GM18870 (cell line): Measurements from ENCODE around the gene GGT5.
"Not testable (repeated sequence)": the region's sequence is repeated elsewhere in the genome, so short reads cannot be mapped to it uniquely, and the experiment has no call there.

Source experiments
- ATAC-seq: cut with Tn5 transposase; IDR thresholded peaks from one replicate; pipeline ENCODE4 v1.9.1; 2021; ENCODE audit warnings: moderate library complexity; ENCODE audit not compliant: unreplicated experiment

Gene GGT5

DNA sequence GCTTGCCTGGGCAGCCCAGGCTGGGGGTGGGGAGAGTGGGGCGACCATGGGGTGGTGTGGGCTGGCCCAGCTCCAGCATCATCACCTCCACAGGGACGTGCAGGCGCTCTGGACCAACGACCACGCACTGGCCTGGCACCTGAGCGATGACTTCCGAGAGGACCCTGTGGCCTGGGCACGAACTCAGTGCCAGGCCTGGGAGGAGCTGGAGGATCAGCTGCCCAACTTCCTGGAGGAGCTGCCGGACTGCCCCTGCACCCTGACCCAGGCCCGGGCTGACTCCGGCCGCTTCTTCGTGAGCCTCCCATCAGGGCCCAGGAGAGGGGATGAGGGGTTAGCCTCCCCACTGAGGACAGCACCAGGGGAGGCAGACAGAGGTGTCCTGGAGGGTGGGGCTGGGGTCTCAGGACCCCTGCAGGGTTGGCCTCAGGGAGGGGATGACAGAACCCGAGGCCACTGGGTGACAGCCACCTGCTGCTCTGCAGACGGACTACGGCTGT lies 59.8 kb downstream of the GGT5 start:
- no peak for ATAC-seq

DNA sequence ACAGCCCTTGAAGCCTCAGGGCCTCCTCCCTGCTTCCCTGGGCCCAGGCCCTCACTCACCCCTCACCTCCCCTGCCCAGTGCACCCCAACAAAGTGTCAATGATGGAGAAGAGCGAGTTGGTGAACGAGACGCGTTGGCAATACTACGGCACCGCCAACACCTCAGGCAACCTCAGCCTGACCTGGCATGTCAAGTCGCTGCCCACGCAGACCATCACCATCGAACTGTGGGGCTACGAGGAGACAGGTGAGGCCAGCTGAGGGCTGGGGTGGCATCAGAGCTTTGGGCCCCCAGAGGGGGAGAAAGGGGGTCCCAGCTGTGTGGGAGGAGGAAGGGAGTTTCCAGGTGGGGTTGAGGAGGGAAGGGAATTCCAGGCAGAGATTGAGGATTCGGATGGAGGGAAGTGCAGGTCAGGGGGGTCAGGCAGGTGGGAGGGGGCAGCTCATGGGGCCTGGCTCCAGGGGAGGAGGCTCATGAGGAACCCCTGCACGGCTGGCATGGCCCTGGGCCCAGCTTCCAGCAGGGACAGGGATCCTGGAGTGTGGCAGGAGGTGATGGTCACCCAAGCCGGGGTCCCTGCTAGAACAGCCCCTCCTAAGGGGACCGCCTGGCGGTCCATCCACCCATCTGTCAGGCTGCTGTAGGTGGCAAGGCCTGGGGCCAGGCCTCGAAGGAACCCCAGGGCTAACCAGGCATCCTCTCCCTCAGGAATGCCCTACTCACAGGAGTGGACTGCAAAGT lies 60.7 kb downstream of the GGT5 start:
- ATAC-seq = no peak

DNA sequence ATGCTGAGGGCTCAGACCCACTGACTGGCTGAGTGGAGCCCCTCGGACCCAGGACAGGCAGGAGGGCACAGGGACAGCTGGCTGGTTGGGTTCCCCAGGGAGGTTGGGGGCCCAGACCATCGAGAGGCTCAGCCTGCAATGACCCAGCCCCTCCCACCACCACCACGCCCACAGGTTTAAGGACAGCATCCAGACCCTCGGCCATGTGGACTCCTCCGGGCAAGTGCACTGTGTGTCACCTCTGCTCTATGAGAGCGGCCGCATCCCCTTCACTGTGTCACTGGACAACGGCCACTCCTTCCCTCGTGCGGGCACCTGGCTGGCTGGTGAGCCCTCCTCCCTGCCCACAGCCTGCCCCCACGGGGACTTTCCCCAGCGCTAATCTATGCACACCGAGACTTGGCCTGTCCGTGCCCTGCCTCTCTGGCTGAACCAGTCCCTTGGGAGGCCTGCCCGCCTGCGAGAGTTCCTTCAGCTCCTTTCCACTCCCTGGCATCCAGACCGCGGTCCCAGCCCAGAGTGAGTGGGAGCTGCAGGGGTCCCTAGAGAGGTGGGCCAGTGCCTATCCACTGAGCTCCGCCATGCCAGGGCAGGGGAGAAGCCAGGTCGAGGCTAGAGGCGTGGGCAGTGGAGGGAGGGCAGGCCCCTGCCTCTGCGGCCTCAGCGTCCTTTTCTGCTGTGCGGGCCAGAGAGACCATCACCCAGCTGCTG lies 61.4 kb downstream of the GGT5 start:
- no peak for ATAC-seq

DNA sequence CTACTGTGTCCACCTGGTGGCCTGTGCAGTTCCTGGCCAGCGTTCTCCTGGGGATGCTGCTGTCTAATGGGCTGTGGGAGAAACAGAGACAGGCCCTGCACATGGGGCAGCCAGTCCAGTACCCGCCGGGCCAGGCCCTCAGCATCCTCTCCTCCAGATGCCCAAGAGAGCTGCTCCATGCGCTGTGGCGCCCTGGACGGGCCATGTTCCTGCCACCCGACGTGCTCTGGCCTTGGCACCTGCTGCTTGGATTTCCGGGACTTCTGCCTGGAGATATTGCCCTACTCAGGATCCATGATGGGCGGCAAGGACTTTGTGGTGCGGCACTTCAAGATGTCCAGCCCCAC lies 62.0 kb downstream of the GGT5 start:
- not testable (repeated sequence) for ATAC-seq

DNA sequence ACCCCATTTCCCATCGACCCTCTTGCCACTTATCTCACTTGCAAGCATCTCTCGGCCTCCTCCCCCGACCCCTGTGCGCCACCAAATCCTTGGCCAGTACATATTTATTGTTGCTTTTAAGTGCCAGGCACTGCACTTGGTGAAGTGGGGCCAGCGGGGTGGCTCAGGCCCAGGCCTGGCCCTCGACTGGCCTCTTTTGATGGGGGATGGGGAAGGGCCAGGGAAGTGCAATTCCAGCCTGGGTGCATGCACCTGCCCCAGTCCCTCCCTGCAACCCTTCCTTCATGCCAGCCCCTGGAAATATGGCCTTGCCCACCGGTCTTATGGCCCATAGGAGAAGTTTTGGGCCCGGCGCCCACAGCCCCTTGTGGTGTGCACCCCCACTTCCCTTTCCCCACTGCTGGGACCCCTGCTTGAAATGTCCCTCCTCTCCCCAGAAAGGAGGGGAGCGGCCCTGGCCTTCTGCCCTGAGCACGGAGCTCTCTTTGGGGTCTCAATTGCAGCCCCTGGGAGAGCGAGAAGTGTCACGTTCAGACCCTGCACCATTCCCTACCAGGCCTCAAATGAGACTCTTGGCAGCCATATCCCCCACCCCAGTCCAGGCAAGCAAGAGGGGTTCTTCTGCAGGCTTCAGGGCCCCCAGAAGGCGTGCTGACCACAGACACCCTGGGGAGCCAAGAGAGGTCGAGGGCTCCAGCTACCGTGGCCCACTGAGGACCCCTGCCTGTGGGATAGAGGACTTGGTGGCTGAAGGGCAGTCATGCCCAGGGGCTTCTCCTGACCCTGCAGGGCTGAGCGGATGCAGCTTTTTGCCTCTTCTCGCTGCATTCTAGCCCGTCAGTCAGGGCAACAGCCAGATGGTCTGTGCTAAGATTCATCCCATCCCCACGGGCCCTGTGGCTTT lies 62.6 kb downstream of the GGT5 start:
- ATAC-seq = no peak

DNA sequence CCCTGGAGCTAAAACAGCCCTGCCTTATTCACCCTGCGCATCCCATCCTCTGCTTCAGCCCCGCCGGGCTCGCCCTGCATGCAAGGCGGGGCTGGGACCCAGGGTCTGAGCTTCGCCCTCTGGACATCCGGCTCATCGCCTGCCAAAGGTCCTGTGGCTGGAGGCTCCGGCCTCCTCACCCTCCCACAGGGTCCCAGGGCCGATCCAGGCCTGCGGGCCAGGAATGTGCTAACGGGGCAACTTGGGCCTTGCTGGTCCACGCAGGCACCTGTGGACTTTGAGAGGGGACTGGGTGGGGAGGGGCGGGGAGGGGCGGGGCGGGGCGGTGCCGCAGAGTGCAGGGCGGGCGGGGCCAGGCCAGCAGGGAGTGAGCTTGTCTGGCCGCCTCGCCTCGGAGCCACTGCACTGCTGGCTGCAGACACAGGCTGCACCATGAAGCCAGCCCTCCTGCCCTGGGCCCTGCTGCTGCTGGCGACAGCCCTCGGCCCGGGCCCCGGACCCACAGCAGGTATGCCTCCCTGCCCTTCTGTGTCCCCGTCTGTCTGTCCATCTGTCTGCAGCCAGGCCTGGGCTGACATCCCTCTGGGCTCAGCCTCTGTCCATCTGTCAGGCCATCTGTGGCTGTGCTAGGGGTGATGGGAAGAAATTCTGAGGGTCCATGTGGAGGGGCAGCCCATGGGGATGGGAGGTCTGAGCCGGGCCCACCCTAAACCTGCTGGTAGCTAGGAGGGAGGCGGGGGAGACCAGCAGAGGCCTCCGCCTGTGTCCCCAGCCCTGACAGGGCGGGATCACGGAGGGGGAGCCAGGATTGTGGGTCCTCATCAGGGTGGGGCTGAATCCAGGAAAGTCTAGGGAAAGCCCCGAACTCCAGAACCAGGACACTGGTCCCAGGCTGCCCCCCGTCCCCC lies 63.5 kb downstream of the GGT5 start, which contains the start of gene SUSD2:
Gene SUSD2, plus strand, starts transcription at position 400 of the 908 bp plus-strand sequence. Its CDS starts 33 bp downstream, at position 433.
- ATAC-seq = no peak

DNA sequence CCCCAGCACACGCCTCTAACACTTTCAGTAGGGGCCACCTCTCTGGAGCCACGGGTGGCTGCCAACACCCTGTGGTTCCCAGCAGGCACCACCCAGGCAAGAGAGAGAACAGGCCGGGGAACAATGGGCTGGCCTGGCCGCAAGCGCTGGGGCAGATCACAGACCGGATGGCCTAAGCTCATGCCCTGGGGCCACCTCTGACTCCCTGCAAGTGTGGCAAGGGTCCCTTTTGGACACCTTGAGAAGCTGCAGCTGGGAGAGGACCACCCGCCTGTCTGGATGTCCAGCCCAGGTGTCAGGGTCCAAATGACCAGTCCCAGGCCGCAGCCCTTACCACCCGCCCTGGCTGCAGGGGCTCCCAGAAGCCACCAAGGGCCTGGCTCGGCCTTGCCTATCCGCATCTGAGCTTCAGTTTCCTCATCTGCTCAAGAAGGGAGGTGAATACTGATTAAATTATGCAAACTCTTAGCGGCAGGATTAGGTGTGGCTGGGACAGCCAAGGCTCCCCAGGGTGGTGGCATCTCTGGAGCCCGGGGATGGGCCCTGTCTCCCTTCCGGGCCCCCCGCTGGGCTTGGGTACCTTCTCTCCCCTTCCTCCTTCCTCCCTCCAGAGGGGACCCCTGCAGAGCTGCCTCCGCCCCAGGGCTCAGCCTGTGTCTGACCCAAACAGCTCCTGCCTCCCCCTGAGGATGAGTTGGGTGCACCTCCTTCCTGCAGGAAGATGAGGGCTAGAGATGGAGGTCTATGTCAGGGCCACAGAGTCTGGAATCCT lies 64.4 kb downstream of the GGT5 start:
- ATAC-seq = no peak

DNA sequence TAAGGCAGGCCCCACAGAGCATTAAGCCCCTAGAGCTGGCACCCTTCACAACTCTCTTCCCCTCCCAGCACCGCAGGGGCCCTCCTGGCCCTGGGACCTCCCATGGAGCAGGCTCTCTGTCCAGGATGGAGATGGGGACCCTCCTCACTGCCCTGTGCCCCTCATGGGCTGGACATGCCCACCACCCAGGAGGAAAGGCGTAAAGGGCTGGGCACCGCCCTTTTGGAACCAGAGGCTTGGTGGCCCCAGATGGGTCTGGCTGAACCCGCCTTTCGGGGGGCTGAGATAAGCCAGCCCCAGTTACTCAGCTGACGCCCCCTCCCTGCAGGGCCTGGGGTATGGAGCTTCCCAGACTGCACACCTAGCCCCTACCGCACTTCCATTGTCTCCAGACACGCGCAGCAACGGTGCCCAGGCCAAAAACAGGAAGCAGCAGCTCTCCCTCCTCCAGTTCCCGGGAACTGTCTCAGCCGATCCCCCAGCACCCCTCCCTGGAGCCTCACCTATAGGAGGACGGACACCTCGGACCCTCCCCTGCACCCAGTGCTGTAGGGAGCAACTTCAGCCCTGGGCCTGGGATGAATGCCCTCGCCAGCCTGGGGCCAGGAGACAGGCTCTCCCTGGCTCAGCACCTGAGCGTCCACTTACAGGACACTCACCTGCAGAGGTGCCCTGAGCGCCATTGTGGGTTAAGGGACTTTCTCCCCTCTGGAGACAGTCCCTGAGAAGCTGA lies 65.2 kb downstream of the GGT5 start:
- ATAC-seq = no peak

DNA sequence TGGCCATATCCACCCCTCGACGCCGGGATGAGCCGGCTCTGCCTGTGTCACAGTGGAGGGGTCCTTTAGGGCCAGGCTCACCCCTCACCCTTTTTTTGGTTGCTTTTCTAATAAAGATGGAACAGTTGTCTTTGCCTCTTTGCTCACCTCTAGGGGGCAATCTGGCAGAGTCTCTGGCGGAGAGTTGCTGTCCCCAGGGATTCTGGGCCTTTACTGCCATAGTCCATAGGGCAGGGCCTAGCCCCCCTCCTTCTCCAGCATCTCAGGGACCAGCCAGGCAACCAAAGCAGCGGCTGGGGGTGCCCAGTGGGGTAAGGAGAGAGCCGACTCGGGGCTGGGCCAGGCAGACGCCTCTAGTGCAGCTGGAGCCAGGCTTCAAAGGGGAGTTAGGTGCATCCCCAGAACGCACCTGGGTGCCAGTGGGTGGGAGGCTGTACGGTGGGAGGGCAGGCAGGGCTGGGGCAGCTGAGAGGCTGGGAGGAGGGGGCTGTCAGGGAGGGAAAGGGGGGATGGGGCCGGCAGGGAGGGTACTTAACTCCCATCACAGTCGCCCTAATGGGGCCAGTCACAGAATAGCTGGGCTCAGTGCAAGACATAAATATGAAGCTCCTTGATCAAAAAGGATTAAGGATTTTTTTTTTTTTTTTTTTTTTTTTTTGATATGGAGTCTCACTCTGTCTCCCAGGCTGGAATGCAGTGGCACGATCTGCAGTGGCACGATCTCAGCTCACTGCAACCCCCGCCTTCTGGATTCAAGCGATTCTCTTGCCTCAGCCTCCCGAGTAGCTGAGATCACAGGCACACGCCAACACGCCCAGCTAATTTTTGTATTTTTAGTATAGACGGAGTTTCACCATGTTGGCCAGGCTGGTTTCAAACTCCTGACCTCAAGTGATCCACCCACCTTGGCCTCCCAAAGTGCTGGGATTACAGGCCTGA lies 66.1 kb downstream of the GGT5 start:
- ATAC-seq = no peak

DNA sequence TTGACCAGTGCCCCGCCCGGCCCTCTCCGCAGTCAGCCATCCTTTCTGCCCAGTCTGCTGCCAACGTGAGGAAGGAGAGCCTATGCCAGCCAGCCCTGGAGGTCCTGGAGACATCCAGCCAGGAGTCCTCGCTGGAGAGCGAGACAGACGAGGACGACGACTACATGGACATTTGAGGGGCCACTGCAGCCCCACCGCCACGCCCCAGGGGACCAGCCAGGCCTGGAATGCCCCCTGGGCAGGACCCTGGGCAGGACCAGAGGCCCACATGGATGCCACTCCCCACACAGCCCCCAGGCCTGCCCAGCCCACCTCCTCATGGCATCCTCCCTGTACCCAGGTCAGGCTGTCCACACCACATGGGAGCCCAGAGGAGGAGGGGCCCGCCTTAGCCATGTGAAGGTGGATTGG lies 66.9 kb downstream of the GGT5 start:
- ATAC-seq = no peak

DNA sequence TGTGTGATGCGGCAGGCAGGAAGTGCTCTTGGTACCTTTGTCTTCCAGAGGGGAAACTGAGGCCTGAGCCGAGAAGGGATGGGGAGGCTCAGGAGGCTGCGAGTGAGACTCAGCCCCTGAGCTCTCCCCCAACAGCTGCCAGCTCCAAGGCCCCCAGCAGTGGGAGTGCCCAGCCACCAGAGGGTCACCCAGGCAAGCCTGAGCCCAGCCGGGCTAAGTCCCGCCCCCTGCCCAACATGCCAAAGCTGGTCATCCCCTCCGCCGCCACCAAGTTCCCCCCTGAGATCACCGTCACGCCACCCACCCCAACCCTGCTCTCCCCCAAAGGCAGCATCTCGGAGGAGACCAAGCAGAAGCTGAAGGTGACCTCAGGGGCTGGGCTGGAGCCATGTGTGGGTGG lies 67.4 kb downstream of the GGT5 start:
- ATAC-seq = no peak

DNA sequence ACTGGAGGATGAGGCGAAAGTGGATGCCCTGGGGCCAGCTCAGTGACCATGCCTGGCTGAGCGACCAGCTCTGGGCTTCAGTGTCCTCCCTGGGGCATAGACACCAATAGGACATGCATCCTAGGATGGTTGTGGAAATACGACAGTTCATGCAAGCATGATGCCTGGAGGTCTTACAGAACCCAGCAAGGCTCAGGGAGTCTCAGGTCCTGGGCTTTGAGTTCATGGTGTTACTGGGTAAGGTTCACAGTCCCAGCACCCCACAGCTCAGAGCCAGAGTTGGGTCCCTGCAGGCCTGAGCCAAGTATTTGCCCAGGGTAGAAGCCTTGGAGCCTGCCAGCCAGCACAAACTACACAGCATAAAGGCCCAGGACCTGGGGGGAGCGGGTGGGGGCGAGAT lies 67.8 kb downstream of the GGT5 start:
- ATAC-seq = no peak

DNA sequence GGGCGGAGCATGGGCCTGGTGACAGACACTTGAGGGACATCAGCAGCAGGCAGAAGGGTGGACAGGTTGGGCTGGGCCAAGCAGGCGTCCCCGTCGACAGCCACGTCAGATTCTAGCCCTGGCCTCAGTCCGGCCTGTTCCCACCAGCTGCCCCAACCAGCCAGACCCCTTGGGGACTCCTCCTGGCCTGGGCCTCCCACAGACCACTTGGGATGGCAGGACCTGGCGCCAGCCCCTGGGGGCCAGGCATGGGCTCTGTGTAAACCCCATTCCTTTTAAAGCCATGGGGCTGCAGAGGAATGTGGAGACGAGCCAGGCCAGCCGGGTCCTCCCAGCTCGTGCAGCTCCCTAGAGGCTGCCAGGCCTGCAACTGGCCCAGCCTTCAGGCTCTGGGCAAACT lies 68.3 kb downstream of the GGT5 start:
- ATAC-seq = no peak

DNA sequence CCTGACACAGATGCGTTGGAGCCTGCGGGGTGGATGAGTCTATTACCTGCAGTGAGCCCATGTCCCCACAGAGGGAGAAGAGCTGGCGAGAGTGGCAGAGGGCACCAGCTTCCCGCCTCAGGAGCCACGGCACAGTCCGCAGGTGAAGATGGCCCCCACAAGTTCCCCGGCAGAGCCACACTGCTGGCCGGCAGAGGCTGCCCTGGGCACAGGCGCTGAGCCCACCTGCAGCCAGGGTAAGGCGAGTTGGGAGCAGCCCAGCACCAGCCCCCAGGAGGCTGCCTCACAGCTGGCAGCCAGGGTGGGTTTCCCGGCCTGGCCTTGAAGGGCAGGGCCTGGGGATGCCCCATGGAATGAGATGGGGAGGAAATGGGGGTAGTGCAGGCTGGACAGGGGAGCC lies 68.8 kb downstream of the GGT5 start:
- ATAC-seq = no peak

DNA sequence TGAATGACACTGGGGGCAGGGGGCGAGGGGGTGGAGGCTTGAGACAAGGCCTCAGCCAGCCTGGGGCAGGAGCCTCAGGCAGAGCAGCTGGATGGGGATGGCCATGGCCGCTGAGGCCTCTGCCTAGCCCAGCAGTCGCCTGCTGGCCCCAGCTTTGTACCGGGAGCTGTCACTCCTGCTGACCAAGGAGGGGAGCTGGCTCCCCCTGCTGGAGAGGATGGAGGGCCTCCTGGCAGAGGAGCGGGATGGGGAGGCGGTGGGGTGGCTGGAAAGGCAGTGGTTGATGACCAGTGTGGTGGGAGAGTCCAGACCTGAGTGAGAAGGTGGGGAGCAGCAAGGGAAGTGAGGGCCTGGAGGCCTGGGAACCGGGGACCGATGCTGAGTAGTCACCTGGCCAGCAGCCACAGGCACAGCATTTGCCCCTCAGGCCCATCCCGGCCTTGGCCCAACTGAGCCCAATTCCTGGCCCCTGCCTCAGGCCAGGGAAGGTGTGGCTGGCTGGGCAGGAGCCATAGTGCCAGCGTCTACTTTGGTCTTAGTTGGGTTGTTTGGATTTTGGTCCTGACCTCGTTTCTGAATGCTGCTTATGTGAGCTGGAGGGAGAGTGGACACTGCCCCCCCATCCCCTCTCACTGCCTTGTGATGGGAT lies 69.6 kb downstream of the GGT5 start:
- ATAC-seq = no peak

DNA sequence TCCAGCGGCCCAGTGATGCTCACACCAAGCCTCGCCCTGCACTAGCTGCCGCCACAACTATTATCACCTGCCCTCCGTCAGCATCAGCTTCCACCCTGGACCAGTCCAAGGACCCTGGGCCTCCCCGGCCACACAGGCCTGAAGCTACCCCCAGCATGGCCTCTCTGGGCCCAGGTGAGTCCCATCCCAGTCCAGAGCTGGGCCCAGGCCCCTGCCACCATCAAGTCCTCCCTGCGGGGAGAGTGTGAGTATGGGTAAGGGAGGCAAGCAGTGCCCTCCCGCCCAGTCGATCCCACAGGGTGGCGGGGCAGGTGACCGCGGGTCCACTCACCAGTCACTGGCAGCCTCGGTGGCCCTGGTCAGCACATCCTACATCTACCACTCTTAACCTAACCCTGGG lies 73.1 kb downstream of the GGT5 start:
- ATAC-seq = no peak

DNA sequence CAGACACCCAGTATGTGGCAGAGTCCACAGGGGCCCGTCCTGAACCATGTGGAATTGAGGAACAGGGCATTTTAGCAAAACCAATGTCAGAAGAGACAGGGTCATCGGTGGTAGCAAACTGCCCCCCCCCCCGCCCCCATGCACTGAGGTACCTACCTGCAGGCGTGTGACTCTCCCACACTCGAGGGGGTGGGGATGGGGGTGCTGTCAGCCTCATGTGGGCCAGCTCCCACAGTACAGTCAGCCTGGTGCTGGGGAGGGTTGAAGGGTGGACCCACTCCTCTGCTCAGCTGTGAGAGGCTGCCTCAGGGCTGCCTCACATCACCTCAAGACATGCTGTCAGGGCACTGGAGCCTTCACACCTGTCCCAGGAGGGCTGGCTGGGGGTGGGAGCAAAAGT lies 74.2 kb downstream of the GGT5 start:
- no peak for ATAC-seq
